ENCODE measurements around the gene FAM151A.
A peak's percentile ranks its signal among the peaks of the same experiment; 100 is the strongest.

FAM151A gene

GRCh38 chr1:54575605-54576290, 47.6 kb downstream of the FAM151A start:
- DNase-seq = no peak

- no peak for DNase-seq
These were observed 48.2 kb downstream of the FAM151A start for GRCh38 chr1:54575161-54575560.

- DNase-seq = no peak
These were observed 49.1 kb downstream of the FAM151A start for GRCh38 chr1:54574158-54574778.

- no peak for DNase-seq
These were observed 50.8 kb downstream of the FAM151A start for GRCh38 chr1:54572542-54572850.

- DNase-seq = no peak
These were observed 51.4 kb downstream of the FAM151A start for GRCh38 chr1:54571803-54572541.

- no peak for DNase-seq
These were observed 52.0 kb downstream of the FAM151A start for GRCh38 chr1:54571326-54571725.

GRCh38 chr1:54570161-54570560, 53.2 kb downstream of the FAM151A start:
- DNase-seq = no peak

- no peak for DNase-seq
These were observed 54.0 kb downstream of the FAM151A start for GRCh38 chr1:54569339-54569738.

- DNase-seq = no peak
These were observed 55.4 kb downstream of the FAM151A start for GRCh38 chr1:54567961-54568360.

GRCh38 chr1:54566438-54567141, 56.7 kb downstream of the FAM151A start:
- no peak for DNase-seq

- no peak for DNase-seq
These were observed 58.2 kb downstream of the FAM151A start for GRCh38 chr1:54565113-54565501.

GRCh38 chr1:54564312-54565112, 58.8 kb downstream of the FAM151A start:
- peak; percentile 90 for DNase-seq

- no peak for DNase-seq
These were observed 63.5 kb downstream of the FAM151A start for GRCh38 chr1:54559771-54560231.
